ENCODE data around the gene GJA4. TPM values are rescaled to one million over a fixed set of nuclear protein-coding genes. Genes with fewer than 3 reads are reported as not detected.

GJA4 gene
- 0.07 TPM in 1 of 5 replicates, not detected in the others for total RNA-seq (2022; extraction: Qiagen RNA extraction)

GRCh38 chr1:34792868-34793727, at the start of gene GJA4:
Gene GJA4, plus strand, starts transcription at chr1:34792999. Its CDS starts 1,215 bp downstream, at chr1:34794214.

GRCh38 chr1:34754964-34755637, 37.7 kb upstream of the GJA4 start, which contains the start of gene GJB5:
Gene GJB5, plus strand, starts transcription at chr1:34755047. Its CDS starts 2,284 bp downstream, at chr1:34757331.

GRCh38 chr1:34759503-34760357, 33.1 kb upstream of the GJA4 start, which contains the start of gene GJB4:
Gene GJB4, plus strand, starts transcription at chr1:34759740. Its CDS starts 1,515 bp downstream, at chr1:34761255.

GRCh38 chr1:34781071-34781843, 11.5 kb upstream of the GJA4 start, which contains the start of gene GJB3:
Gene GJB3, plus strand, starts transcription at chr1:34781214. Its CDS starts 3,549 bp downstream, at chr1:34784763.

Other genes starting within 250 kb of the GJA4 start
- 0.06 to 0.25 TPM (median 0.11 TPM) in 4 of 5 replicates, not detected in the other for gene GJB5, start 38.0 kb upstream of the GJA4 start, total RNA-seq (2022; extraction: Qiagen RNA extraction)
- gene GJB4, start 33.3 kb upstream of the GJA4 start, total RNA-seq (2022; extraction: Qiagen RNA extraction): 0.06 to 0.13 TPM (median 0.11 TPM) in 5 replicates
- 10.9 to 20.9 TPM (median 15.7 TPM) in 5 replicates for gene GJB3, start 11.8 kb upstream of the GJA4 start, total RNA-seq (2022; extraction: Qiagen RNA extraction)
- 50.4 to 61.5 TPM (median 58.0 TPM) in 5 replicates for gene SMIM12, start 66.8 kb downstream of the GJA4 start, total RNA-seq (2022; extraction: Qiagen RNA extraction)
- gene DLGAP3, start 136.7 kb downstream of the GJA4 start, total RNA-seq (2022; extraction: Qiagen RNA extraction): 0.15 to 0.38 TPM (median 0.21 TPM) in 5 replicates
- gene TMEM35B, start 192.3 kb downstream of the GJA4 start, total RNA-seq (2022; extraction: Qiagen RNA extraction): 10.8 to 15.8 TPM (median 12.2 TPM) in 5 replicates
- 4.2 to 5.4 TPM (median 4.4 TPM) in 5 replicates for gene ZMYM6, start 238.9 kb downstream of the GJA4 start, total RNA-seq (2022; extraction: Qiagen RNA extraction)

All from A549 treated with dexamethasone at 1 μM for 4 hours (cell line).